CD4-positive, alpha-beta T cell treated with Interleukin-2 at 100 ng/mL for 4 hours (primary cell): ENCODE data around the gene GRIN2C.
A peak's percentile ranks its signal among the peaks of the same experiment; 100 is the strongest.
"Not testable (repeated sequence)": the region's sequence is repeated elsewhere in the genome, so short reads cannot be mapped to it uniquely, and the experiment has no call there.

Source experiments
- DNase-seq: peaks from one replicate; pipeline ENCODE4 v3.0.0-alpha.2; 2020; ENCODE audit warnings: low spot score

Gene GRIN2C

DNA sequence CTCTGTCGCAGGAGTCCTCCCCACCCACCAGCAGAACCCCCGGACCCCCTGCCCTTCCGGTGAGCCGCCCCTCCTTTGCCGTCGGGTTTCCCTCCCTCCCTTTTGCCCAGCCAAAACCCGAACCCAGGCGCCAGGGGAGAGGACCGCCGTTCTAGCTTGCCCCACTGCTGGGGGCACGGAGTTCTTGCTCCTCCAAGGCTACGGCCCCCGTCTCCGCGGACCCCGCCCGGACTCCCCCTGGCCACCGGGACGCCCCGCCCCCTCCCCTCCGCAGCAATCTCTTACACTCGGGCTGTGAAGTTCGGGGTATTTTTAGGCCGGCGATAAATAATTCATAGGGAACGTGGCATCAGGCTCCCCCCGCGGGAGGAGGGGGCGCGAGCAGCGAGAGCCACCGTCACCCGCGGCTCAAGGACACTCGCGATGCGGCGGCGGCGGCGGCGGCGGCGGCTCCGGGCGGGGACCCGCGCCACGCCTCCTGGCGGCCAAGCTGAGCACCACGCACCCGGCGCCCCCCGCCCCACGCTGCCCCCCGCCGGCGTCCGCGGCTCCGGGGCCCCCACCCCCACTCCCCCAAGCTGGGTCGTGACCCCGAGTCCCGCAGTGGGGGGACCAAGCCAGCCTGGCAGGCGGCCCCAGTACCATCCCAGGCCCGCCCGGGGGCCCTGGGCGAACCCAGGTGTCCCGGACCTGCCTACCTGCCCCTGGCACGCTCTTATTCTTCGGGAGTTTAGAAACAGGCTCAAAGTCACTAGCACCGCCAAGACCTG, at the start of gene GRIN2C:
Gene GRIN2C, minus strand, starts transcription at position 427 of the 770 bp plus-strand sequence. CDS start 4,793 bp downstream, outside the sequence.
- DNase-seq = peak; percentile 21

DNA sequence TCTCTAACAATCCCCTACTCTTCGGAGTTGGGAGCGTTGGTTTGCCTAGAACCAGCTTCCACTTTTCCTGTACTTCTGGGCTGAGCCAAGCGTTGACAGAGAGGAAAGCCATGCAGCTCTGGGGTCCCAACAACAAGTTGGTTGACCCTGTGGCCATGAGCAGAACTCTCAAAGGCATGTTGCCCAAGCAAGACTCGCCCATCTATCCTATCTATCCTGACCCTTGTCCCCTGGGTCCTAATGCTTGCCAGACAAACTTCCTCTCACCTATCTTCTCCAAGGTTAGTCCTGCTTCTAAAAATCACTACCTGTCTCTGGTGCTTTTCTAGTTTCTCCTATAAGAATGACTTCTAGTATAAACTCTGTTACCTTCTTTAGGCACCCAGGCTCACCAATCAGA, 49.4 kb upstream of the GRIN2C start:
- DNase-seq = not testable (repeated sequence)

DNA sequence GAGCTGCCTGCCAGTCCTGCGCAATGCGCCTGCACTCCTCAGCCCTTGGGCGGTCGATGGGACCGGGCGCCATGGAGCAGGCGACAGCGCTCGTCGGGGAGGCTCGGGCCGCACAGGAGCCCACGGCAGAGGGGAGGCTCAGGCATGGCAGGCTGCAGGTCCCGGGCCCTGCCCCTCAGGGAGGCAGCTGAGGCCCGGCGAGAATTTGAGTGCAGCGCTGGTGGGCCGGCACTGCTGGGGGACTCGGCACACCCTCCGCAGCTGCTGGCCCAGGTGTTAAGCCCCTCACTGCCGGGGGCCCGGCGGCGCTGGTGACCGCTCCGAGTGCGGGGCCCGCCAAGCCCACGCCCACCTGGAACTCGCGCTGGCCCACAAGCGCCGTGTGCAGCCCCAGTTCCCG, 47.3 kb upstream of the GRIN2C start:
- DNase-seq = no peak

GRCh38 chr17:74906214-74906793, 46.6 kb upstream of the GRIN2C start:
- not testable (repeated sequence) for DNase-seq

DNA sequence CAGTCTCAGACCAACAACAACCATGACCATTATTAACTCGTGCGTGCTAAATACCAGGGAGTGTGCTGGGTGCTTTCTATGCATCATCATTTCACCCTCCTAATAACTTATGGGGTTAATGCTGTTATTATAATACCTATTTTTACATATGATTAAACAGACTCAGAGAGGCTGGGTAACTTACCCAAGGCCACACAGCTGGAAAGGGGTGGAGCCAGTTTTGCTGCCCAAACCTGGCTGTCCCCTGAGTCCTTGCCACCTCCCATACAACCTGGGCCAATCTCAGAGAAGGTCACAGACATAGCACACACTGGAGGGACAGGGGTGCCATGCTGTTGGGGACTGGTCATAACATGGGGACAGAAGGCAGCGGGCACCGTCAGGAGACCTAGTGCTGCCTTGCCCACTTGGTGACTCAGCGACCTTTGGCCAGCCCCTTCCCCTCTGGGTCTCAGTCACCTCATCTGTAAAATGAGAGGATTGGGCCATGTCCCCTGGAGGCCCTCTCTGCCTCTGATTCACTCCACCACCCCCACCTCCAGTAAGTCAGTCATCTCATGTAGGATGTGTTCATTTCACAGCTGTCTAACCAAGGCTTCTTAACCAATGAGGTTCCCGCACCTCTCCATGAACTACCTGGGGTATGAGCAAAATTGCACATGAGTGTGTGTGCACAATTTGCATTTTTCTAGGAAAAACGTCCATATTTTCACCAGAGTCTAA, 45.2 kb upstream of the GRIN2C start:
- DNase-seq = no peak

DNA sequence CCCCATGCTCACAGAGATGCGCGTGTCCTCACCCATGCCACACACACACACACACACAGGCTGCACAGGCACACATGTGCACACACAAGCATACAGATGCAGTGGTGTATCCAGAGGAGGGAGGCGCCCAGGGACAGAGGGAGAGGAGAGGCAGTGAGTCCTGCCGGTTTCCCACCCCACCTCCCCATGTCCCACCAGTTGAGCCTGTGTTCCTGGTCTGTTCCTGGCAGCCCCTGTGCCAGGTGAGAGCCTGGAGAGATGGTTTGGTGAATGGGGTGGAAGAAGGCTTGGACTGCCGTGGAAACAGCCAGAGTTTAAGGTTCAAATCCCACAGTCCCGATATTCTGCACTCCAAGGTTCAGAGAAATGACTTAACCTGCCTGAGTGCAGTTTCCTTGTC, 44.0 kb upstream of the GRIN2C start:
- no peak for DNase-seq

- DNase-seq = no peak
Measured at GRCh38 chr17:74903034-74903433, 43.3 kb upstream of the GRIN2C start.

DNA sequence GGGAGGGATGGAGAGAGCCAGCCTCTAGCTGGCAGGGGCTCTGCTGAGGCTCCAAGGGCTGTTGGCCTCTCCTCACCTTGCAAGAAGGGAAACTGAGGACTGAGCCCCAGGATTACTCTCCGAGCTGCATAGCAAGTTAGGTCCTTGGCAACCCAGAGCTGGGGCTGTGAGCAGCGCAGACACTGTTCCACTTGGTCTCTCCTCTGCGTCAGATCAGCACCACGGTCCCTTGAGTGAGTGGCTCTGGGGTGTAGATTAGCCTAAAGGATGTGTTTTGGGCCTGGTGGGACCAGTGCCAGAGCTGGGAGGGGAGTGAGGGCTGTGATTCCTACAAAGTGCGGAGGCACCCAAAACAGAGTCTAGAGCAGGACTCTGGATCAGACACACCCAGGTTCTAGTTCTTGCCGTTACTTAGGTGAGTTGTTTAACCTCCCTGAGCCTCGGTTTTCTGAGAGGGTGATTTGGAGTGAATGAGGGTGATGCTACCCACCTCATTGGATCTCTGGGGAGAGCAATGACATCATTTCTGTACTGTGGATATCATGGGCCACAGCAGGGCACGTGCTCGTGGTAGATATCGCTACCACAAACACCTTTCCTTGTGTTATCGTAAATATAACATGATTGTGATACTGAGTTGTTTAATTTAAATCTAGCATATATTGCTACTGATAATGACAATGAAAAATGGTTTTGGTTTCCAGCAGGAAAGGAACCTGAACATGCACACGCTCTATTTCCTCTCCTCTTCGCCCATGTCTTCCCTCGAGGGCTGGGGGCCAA, 41.9 kb upstream of the GRIN2C start:
- no peak for DNase-seq

GRCh38 chr17:74900208-74900607, 40.5 kb upstream of the GRIN2C start:
- DNase-seq = no peak

- DNase-seq = no peak
Measured at GRCh38 chr17:74898376-74898946, 38.8 kb upstream of the GRIN2C start.

- DNase-seq = no peak
Measured at GRCh38 chr17:74893936-74894671, 34.4 kb upstream of the GRIN2C start.

DNA sequence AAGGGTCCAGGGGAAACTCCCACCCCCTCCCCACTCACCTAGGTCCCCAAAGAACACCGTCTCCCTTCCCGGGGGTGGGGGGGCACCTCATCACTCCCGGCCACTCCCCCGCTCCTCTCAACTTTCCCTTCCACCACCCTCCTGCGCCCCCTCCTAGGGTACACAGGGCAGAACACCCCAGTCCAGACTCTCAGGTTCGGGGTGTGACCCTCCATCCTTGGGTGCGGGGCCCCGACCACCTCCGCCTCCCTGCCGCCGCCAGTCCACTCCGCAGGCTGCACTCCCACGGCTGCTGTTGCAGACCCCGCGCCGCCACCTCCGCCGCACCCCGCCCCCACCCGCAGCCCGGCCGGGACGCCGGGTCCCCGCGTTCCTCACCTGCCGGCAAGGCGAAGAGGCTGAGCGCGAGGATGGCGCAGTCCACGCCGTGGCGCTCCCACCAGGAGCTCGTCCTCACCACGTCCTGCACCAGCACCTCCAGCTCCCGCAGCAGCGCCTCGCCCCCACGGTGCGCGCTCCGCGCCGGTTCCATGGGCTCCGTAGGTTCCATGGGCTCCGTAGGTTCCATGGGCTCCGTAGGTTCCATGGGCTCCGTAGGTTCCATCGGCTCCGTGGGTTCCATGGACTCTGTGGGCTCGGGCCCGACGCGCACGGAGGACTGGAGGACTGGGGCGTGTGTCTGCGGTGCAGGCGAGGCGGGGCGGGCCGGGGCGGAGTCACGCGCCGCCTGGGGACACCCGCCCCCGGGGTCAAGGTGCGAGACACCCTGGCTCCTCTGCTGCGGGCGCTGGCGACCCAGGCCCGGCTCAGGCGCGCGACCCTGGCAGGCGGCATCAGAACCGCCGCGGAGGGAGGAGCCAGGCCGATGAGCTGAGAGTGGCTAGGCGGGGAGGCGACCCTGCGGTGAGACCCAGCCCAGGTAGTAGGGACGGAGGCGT, 33.6 kb upstream of the GRIN2C start, which contains the start of gene FADS6:
Gene FADS6, minus strand, starts transcription at position 660 of the 938 bp plus-strand sequence. Its CDS starts 38 bp downstream, at position 622.
- no peak for DNase-seq

DNA sequence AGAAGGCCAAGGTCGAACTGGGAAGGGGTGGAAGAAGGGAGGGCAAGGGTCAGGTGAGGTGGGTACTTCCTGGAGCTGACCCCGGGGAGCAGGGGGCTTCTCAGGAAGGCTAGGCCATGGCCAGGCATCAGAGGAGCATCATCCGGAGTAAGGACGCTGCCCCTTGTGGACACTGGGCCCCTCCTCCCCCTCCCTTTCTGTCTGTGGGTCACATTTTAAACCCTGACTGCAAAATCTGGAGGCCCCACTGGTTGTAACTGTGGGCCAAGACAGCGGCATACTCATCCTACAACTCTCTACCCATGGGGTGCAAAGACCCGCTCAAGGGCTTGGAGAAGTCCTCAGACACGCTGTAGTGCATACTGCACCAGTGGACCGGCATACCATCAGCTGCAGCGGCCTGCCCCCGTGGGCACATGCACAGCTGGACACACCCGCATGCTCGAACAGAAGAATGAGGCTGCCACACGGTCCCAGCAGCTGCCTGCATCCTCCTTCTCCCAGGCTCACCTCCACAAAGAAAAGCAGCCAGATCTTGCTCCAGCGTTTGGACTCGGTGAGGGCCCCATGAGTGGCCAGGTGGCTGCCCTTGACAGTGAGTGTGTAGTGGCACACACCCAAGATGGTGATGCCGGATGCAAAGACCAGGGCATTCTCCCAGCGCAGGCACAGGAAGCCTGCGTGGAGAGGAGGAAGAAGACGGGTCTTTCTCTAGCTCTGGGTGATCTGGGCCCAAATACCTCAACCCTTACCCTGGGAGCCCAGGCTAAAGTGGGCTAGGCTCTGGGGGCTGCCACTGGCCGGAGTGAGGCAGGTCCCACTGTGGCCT, 32.5 kb upstream of the GRIN2C start:
- no peak for DNase-seq

DNA sequence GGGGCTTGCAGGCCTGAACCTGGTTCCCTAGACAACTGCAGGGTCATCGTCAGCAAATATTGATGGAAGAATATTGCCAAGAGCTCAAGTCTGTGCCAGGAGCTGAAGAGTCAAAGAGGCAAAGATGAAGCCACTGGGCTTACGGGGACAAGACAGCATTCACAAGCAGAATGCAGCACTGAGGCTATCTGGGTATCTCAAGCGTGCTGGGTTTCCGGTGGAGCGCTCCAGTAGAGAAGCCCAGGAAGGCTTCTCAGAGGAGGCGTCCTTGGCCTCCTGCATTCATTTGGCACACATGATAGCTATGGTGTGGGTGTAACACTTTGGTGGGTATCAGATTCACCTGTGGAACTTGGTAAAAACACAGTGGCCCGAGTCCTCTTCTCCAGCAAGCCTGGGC, 30.9 kb upstream of the GRIN2C start:
- DNase-seq = no peak

- no peak for DNase-seq
Measured at GRCh38 chr17:74888469-74888868, 28.8 kb upstream of the GRIN2C start.

DNA sequence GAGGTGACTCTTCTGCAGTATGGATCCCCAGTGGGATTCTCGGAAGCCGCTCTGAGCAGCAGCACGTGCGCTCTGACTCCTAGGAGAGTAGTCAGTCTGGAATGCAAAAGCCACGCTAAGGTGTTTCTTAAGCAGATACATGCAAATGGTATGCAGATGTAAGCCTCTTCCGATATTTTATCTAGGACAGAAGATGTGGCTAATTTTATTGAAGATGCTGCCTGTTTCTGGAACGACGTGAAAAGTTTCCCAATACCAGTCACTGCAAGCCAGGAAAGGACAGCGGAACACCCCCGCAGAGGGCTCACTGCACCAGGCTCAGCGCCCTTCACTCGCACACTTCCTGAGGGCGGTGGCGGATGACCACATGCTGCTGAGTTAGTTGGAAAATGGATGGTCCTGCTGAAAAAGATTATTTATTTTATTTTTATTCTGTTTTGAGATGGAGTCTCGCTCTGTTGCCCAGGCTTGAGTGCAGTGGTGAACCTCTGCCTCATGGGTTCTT, 23.6 kb upstream of the GRIN2C start:
- DNase-seq = no peak

- DNase-seq = no peak
Measured at GRCh38 chr17:74882517-74883240, 23.0 kb upstream of the GRIN2C start.

- DNase-seq = no peak
Measured at GRCh38 chr17:74881073-74881472, 21.4 kb upstream of the GRIN2C start.
